A673 (cell line): ENCODE results near the gene OR2T1. TPM values are rescaled to one million over a fixed set of nuclear protein-coding genes. Genes with fewer than 3 reads are reported as not detected.
"Not testable (repeated sequence)": the region's sequence is repeated elsewhere in the genome, so short reads cannot be mapped to it uniquely, and the experiment has no call there.

Experiments used
- BruUV-seq: library from RNA; stranded (reverse); fragments of 400-500 nt; replicated peaks from 2 replicates; lab custom pipeline; 2021; lab: Mats Ljungman, UMichigan
- CTCF ChIA-PET: fragments of 300-600 bp; sonication (Branson Sonifier 250); formaldehyde crosslinking; loops from one replicate; lab custom pipeline; 2022; ENCODE audit warnings: antibody characterized with exemption; lab: Charles Lee
- POLR2A ChIA-PET: fragments of 300-600 bp; sonication (Branson Sonifier 250); formaldehyde crosslinking; loops from one replicate; lab custom pipeline; 2022; ENCODE audit warnings: antibody characterized with exemption; ENCODE audit not compliant: low non-redundant PET; lab: Charles Lee
- DNase-seq: peaks from one replicate; pipeline ENCODE4 v3.0.0-alpha.2; 2015; ENCODE audit warnings: low spot score
- H3K27ac ChIP-seq: fragments of 200-600 bp; sonication (generic); 2 replicates; pipeline ENCODE4 v1.5.1; 2016; ENCODE audit warnings: mixed run types, low read depth, mild to moderate bottlenecking, mixed read lengths, antibody characterized with exemption, low read length; ENCODE audit not compliant: poor library complexity, severe bottlenecking
- H3K27me3 ChIP-seq: fragments of 200-600 bp; sonication (generic); replicated peaks from 2 replicates; pipeline ENCODE4 v1.6.1; 2017; ENCODE audit warnings: mixed run types, low read depth, mild to moderate bottlenecking, mixed read lengths, antibody characterized with exemption, low read length; ENCODE audit not compliant: insufficient read depth, poor library complexity
- H3K36me3 ChIP-seq: fragments of 200-600 bp; sonication (generic); 2 replicates; pipeline ENCODE4 v1.6.1; 2016; ENCODE audit warnings: mixed run types, mild to moderate bottlenecking, mixed read lengths, antibody characterized with exemption, low read length; ENCODE audit not compliant: insufficient read depth, poor library complexity, severe bottlenecking
- H3K4me1 ChIP-seq: fragments of 200-600 bp; sonication (generic); 2 replicates; pipeline ENCODE4 v1.6.1; 2017; ENCODE audit warnings: mixed run types, mild to moderate bottlenecking, mixed read lengths, antibody characterized with exemption, low read length; ENCODE audit not compliant: insufficient read depth, poor library complexity, severe bottlenecking
- H3K4me3 ChIP-seq: fragments of 200-600 bp; sonication (generic); 2 replicates; pipeline ENCODE4 v1.5.1; 2016; ENCODE audit warnings: low read depth, mixed run types, mild to moderate bottlenecking, mixed read lengths, low read length; ENCODE audit not compliant: poor library complexity, severe bottlenecking
- H3K9me3 ChIP-seq: fragments of 200-600 bp; sonication (generic); 2 replicates; pipeline ENCODE4 v1.6.1; 2016; ENCODE audit warnings: mixed run types, low read depth, mild to moderate bottlenecking, mixed read lengths, antibody characterized with exemption, low read length; ENCODE audit not compliant: poor library complexity, severe bottlenecking
- intact Hi-C: fragments of 100-400 bp; cut with micrococcal nuclease; formaldehyde crosslinking; loops from one replicate; pipeline ENCODE4 v1.10.0; 2022; ENCODE audit not compliant: unreplicated experiment
- total RNA-seq: library from RNA; stranded (reverse); gene quantifications from 2 replicates; pipeline ENCODE4 v1.2.3, GENCODE V29; 2021

Gene OR2T1
- total RNA-seq, 1 experiment from 2014 or later, result not detected

- intact Hi-C loops, result not testable (repeated sequence)
Measured at GRCh38 chr1:248449821-248450465, 47.1 kb downstream of the OR2T1 start.

GRCh38 chr1:248450466-248451145 is 47.8 kb downstream of the OR2T1 start:
- H3K27me3 ChIP-seq, H3K27ac ChIP-seq, DNase-seq, H3K4me1 ChIP-seq, POLR2A ChIA-PET, CTCF ChIA-PET, H3K4me3 ChIP-seq, BruUV-seq, H3K9me3 ChIP-seq, H3K36me3 ChIP-seq, intact Hi-C loops: not testable (repeated sequence)

More at GRCh38 chr1:248449821-248450465, 47.1 kb downstream of the OR2T1 start:
- H3K4me3 ChIP-seq, H3K9me3 ChIP-seq, POLR2A ChIA-PET, H3K36me3 ChIP-seq, BruUV-seq, H3K4me1 ChIP-seq, DNase-seq, H3K27ac ChIP-seq, H3K27me3 ChIP-seq, CTCF ChIA-PET: not testable (repeated sequence)

DNA sequence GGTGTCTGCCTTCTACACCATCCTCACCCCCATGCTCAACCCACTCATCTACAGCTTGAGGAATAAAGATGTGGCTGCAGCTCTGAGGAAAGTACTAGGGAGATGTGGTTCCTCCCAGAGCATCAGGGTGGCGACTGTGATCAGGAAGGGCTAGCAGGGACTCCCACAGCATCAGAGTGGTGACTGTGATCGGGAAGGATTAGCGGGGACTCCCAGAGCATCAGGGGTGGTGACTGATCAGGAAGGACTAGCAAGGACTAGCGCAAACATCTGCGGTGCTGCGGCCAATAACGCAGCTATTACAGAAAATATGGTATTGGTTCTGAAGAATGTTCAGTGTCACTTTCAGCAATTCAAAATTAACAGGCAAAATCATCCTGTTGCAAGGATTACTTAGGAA is 50.8 kb downstream of the OR2T1 start:
- BruUV-seq, result not testable (repeated sequence)

GRCh38 chr1:248455045-248455444 is 52.2 kb downstream of the OR2T1 start:
- H3K36me3 ChIP-seq, DNase-seq, H3K27me3 ChIP-seq, H3K4me1 ChIP-seq, H3K4me3 ChIP-seq, H3K27ac ChIP-seq, BruUV-seq, POLR2A ChIA-PET, H3K9me3 ChIP-seq, CTCF ChIA-PET: not testable (repeated sequence)
- intact Hi-C loops, result loop anchor here (5.0 kb wide), 1 partner anchor 177 kb away; no protein-coding TSS in a partner anchor

More for the DNA sequence above, 50.8 kb downstream of the OR2T1 start:
- intact Hi-C loops, H3K9me3 ChIP-seq, H3K4me1 ChIP-seq, H3K27ac ChIP-seq, DNase-seq, H3K4me3 ChIP-seq, H3K27me3 ChIP-seq, POLR2A ChIA-PET, H3K36me3 ChIP-seq, CTCF ChIA-PET: not testable (repeated sequence)

GRCh38 chr1:248456635-248457034 is 53.8 kb downstream of the OR2T1 start:
- BruUV-seq, H3K27ac ChIP-seq, CTCF ChIA-PET, H3K4me3 ChIP-seq, DNase-seq, H3K4me1 ChIP-seq, H3K9me3 ChIP-seq, H3K27me3 ChIP-seq, H3K36me3 ChIP-seq, POLR2A ChIA-PET: not testable (repeated sequence)
- intact Hi-C loops, result loop anchor here (5.0 kb wide), 1 partner anchor 176 kb away; no protein-coding TSS in a partner anchor

Other genes with a start within 250 kb of the OR2T1 start
- not detected in 2 replicates for gene OR2M2, start 228.2 kb upstream of the OR2T1 start, total RNA-seq
- 0.15 and 0.19 TPM in 2 replicates for gene OR2M3, start 205.8 kb upstream of the OR2T1 start, total RNA-seq
- gene OR2M4, start 171.6 kb upstream of the OR2T1 start, total RNA-seq, result 0.11 and 0.13 TPM in 2 replicates
- gene OR2T33, start 125.1 kb upstream of the OR2T1 start, total RNA-seq, result not detected in 2 replicates
- gene OR2T12, start 99.6 kb upstream of the OR2T1 start, total RNA-seq, result not detected in 2 replicates
- gene OR2M7, start 78.5 kb upstream of the OR2T1 start, total RNA-seq, result not detected in 2 replicates
- gene OR14C36, start 54.3 kb upstream of the OR2T1 start, total RNA-seq, result not detected in 2 replicates
- gene OR2T4, start 41.4 kb upstream of the OR2T1 start, total RNA-seq, result not detected in 2 replicates
- gene OR2T6, start 27.3 kb upstream of the OR2T1 start, total RNA-seq, result not detected in 2 replicates
- not detected in 2 replicates for gene OR2T2, start 42.6 kb downstream of the OR2T1 start, total RNA-seq
- gene OR2T3, start 70.3 kb downstream of the OR2T1 start, total RNA-seq, result not detected in 2 replicates
- not detected in 2 replicates for gene OR2T5, start 85.5 kb downstream of the OR2T1 start, total RNA-seq
- gene OR2G6, start 105.0 kb downstream of the OR2T1 start, total RNA-seq, result not detected in 2 replicates
- not detected in 2 replicates for gene OR2T29, start 159.7 kb downstream of the OR2T1 start, total RNA-seq
- gene OR2T34, start 171.7 kb downstream of the OR2T1 start, total RNA-seq, result not detected in 2 replicates
- not detected in 2 replicates for gene OR2T10, start 194.7 kb downstream of the OR2T1 start, total RNA-seq
- not detected in 2 replicates for gene OR2T11, start 232.0 kb downstream of the OR2T1 start, total RNA-seq
- not detected in 2 replicates for gene OR2T35, start 242.2 kb downstream of the OR2T1 start, total RNA-seq